HuH-7.5 (cell line): ENCODE results near the gene RDX.
"Not testable (repeated sequence)": the region's sequence is repeated elsewhere in the genome, so short reads cannot be mapped to it uniquely, and the experiment has no call there.

Source experiments
- DNase-seq: peaks from one replicate; pipeline ENCODE4 v3.0.0; 2011; ENCODE audit warnings: low spot score

Gene RDX

DNA sequence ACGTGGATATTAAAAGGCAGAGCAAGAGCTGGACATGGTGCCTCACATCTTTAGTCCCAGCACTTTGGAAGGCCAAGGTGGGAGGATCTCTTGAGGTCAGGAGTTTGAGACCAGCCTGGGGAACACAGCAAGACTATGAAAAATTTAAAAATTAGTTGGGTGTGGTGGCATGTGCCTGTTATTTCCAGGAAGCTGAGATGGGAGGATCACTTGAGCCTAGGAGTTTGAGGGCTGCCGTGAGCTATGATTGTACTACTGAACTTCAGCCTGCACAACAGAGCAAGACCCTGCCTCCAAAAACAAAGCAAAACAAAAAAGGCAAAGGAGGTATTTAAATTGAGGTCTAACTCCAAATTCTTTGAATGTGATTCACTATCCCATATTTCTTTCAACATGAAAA is 23.5 kb downstream of the RDX start:
- DNase-seq, result no peak

DNA sequence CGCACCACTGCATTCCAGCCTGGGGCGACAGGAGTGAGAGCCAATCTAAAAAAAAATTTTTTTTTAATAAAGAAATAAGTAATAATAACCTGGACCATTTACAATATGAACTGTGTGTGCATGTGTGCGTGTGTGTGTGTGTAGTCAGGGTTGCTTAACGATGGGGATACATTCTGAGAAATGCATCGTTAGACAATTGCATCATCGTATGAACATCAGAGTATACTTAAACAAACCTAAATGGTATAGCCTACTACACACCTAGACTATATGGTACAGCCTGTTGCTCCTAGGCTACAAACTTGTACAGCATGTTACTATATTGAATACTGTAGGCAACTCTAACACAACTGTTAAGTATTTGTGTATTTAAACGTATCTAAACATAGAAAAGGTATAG is 26.4 kb downstream of the RDX start:
- no peak for DNase-seq

DNA sequence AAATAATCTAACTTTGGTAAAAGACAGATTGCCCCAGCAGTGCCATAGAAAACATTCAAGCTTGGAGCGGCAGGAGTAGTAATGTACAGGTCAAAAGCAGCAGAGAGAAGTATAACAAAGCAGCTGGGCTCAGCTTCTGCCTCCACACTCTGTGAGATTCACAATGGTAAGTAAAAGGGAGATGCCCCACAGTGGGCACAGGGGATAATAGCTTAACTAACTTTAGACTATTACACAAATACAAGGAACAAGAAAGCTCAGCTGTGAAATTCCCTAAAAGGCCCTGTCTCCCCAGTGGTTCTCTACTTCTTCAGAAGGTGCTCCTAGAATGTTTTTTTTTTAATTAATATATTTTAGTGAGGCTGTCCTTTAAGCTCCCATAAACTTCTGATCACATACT is 28.0 kb downstream of the RDX start:
- no peak for DNase-seq

DNA sequence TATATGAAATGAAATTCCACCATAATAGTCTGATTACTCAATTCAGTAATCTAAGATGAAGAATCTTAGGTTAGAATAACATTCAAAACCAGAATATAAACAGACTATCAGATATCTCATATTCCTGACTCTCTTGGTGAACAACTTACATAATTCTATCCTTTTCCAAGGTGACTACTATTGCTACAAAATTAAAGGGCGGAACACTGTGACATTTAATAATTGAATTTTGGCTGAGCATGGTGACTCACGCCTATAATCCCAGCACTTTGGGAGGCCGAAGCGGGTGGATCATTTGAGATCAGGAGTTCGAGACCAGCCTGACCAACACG is 34.4 kb downstream of the RDX start:
- DNase-seq, result no peak

DNA sequence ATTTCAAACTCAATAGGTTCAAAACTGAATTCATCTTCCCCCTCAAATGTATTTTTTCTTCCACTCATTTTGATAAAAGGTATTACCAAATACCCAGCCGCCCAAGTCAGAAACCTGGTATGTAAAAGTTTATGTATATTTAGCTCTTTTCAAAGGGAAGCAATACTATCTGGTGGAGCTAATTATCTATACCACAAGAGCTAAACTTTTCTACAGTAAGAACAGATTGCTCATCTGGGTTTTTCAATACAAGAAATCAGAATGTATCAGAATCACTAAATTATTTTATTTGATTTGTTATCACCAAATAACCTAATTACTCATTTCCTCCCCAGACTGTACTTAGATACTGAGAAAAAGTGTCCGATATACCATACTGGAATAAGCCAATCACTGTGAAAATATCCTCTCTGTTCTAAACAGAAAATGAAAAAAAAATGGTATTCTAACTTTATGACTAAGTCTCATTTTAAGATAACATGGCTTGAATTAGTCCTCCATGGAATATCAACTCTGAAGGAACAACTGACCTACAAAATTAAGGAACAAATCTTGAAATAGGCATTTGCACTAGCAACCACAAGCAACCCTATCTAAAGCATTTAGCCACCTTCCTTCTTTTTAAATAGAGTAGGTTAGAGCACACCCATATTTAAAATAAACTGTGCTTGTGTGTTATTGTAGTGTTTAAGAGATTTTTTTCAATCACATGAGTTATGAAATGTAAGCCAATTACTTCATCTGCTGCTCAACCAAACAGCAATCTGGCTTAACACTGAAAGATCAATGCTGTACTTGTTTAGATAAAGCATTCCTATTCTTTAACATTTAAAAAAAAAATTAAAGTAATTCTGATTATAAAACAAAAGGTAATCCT is 35.0 kb downstream of the RDX start:
- DNase-seq, result no peak

DNA sequence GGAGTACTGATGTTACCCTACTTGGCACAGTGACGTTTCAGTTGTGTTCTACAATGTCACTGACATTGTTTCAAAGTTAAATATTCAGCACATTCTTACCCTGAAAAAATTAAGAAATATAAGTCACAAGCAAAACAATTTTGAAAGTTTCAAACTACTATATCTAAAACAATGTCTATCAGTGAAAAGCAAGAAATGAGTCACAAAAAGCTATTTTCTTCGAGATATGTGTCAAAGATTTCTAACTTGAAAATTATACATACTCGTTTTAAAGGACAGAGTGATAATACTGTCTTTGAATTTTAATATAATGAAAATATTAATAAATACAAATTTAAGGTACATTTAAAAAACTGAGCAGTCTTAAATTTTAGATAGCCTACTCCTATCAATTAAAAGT is 42.9 kb downstream of the RDX start:
- no peak for DNase-seq

DNA sequence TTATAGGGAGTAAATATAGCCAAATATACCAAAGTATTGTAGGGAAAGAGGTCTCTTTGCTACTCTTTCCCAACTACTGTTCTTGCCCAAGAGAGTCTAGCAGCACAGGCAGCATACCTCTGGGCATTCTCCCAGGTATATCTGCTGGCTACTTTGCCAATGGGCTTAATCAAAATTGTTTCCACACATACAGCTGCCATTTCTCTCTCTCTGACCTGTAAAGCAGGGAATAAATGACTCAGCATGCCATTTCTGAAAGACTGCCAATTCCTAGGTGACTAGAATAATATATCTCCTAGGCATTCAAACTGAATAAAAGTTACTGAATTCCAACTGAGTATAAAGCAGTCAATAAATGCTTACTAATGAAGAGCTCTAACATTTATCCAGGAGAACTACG is 44.6 kb downstream of the RDX start:
- DNase-seq, result no peak

DNA sequence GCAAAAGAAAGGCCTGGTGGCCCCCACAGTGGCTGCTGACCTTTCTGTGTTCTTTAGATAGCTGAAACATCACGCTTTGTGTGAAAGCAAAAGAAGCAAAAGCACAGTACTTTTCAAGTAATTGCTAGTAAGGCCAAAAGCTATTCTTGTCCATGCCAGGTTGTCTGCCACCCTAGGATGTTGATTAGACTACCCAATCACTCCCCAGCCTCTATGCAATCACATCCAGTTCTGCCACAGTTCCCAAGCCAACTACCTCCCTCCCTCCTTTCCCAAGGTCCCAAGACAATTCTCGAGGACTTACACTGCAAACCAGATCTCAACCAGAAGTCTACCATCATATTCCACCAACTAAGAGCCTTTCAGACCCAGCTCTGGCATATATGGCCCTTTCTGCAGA is 46.2 kb downstream of the RDX start:
- no peak for DNase-seq

DNA sequence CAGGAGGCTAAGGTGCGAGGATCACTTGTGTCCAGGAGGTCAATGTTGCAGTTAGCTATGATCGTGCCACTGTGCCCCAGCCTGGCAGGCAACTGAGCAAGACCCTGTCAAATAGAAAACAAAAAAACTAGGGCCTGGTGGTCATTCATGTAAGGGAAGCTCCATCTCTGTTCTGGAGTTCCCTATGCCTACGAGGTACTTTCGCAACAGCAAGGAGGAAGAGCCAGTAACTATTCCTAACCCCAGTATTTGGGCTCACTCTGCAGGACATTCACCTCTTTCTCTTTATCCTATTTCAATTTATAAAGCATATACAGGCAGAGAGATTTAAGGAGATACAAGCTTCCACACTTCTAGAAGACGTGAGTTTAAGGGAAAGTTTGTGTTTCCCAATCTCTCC is 46.6 kb downstream of the RDX start:
- DNase-seq, result no peak

DNA sequence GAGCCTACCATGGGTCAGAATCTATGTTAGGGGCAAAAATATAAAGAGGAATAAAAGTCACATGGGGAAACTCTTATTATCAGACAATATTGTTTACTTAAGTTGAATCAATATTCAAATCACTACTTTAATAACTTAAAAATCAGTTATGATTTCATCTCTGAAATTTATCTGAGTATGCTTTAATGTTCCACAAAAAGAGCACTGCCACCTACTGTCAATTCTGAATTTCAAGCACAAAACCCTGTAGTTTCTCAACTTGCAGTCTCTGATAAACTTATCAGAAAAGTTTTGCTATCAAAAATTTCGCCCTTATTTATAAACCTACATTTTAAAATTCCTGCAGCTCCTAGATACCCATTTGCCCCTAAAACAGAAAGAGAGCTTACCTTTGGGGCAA is 47.3 kb downstream of the RDX start:
- DNase-seq, result no peak

DNA sequence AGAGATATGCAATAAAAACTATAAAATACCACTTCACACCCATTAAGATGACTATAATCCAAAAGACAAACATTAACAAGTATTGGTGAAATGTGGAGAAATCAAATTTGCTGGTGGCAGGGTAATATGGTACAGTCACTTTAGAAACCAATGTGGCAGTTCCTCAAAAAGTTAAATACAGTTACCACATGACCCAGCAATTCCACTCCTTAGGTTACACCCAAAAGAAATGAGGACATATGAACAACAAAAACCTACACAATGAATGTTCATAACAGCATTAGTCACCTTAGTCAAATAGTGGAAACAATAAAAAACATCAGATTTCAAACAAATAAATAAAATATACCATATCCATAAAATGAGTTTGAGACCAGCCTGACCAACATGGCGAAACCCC is 52.6 kb downstream of the RDX start:
- no peak for DNase-seq

DNA sequence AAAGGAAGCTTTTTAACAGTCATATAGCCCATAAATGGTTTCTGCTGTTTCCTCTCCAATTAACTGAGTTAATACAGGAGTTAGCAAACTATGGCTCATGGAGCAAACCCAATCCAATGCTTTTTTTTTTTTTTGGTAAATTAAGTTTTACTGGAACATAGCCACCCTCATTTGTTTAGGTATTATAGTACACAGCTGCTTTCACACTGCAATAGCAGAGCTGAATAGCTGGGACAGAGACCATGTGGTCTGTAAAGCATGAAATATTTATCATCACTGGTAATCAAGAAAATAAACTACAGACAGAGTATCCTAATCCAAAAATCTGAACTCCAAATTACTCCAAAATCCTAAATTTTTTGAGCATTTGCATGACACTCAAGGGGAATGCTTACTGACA is 53.7 kb downstream of the RDX start:
- no peak for DNase-seq

DNA sequence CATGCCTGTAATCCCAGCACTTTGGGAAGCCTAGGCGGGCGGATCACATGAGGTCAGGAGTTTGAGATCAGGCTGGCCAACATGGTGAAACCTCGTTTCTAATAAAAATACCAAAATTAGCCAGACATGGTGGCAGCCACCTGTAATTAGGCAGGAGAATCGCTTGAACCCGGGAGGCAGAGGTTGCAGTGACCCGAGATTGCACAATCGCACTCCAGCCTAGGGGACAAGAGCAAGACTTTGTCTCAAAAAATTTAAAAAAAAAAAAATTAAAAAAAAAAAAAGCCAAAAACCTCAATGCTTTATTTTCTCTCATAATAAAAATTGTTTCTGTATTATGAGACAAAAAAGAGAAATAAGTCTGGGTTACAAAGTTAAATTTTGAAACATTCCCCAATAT is 54.2 kb downstream of the RDX start:
- no peak for DNase-seq

DNA sequence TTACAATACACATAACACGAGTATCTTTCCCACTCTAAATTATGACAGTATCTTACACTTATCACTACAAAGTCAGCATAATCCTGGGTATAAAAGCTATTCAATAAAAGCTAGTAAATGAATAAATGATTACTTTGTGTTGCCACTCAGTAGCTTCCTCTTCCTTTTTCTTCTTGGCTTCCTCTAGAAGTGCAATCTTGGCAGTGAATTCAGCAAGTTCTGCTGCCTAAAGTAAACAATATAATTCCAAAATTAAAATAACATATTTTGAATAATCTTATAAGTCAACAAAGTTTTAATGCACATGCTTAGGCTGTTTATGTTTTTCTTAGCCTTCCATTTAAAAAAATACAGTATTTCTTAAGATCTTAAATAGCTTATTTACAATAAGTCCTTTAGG is 60.4 kb downstream of the RDX start:
- no peak for DNase-seq

DNA sequence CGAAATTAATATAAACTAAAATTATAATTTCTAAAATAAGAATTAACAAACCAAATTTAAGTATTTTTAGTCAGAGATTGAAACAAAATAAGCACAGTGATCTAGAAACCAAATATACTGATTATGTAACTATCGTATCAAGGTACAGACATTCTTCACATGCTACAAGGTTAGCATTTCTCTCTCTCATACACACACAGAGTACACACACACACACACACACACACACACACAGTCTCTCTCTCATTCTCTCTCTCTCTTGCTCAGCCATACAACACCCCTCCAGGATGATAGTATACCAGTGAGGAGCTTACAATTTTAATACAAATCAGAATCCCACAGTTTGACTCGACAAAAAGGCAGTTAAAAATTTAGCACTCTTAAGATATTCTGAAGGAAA is 66.0 kb downstream of the RDX start:
- no peak for DNase-seq

DNA sequence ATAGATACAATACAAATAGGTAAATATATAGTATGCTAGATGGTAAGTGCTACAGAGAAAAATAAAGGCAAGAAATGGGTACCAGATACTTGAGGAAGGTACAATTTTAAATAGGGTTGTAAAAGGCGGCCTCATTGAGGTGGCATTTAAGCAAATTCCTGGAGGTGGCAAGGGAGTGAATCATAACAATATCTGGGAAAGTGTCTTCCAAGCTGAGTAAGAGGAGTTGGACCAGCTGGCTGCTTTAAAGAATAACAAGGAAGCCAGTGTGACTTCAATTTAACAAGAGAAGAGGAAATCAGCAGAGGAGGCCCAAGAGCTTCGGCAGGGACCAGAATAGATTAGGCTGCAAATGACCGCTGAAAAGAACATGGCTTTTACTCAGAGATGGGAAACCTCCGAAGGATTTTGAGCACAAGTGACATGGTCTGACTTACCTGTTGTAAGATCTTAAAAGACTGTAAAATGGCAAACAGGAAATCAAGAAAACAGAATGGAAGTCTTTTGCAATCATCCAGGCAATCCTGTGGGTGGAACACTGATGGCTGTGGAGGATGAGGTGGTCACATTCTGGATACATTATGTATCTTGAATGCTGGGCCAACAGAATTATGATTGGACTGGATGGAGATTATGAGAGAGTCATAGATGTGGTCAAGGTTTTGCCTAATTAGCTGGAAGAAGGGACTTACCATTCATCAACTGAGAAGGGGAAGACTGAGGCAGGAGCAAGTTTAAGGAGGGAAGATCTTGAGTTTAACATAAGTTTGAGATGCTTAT is 77.2 kb downstream of the RDX start:
- DNase-seq, result no peak

DNA sequence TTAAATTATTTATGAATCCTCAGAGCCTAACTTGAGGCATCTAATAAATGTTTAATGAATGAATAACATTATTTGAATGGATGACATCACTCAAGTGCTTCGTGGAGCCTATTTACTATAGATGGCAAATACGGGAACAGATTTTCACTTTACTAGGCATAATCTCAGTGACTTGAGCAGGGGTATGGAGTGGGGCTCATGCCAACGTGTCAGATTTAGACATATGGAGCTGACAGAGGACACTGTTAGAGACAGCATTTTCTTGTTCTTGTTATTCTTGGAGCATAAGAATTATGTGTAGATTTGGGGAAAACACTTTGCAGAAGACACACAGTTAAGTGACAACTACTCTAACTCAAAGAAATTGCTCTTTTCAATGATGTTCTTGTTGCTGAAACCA is 78.5 kb downstream of the RDX start:
- no peak for DNase-seq

DNA sequence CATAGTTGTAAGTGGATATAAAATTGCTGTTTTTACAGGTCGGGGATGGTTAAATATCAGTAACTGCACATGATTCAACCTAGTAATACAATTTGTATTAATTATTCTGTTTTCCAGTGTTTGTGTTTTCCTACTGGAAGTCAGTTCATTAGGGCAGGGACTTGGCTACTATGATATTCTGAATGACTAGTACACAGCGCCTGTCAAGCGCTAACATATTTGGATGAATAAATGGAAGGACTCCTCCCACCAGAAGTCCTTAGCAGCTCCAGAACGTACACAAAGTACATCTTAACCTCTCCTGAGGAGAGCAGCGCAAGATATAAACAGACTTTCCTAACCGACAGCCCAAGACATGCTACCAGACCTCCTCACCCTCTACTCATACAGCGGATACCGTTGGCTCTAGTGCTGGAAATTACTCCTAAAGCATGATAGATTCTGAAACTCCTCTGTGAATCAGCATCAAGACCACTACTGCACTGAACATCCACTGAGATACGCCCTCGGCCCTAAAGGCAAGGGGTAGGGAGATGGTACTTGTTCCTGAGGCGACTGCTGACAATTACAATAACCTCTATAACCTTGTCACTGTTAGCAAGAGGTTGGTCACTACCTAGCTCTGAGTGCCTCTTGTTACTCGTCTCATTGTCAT is 79.1 kb downstream of the RDX start:
- DNase-seq, result no peak

DNA sequence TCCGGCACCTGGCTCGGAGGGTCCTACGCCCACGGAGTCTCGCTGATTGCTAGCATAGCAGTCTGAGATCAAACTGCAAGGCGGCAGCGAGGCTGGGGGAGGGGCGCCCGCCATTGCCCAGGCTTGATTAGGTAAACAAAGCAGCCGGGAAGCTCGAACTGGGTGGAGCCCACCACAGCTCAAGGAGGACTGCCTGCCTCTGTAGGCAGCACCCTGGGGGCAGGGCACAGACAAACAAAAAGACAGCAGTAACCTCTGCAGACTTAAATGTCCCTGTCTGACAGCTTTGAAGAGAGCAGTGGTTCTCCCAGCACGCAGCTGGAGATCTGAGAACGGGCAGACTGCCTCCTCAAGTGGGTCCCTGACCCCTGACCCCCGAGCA is 87.1 kb downstream of the RDX start:
- not testable (repeated sequence) for DNase-seq

DNA sequence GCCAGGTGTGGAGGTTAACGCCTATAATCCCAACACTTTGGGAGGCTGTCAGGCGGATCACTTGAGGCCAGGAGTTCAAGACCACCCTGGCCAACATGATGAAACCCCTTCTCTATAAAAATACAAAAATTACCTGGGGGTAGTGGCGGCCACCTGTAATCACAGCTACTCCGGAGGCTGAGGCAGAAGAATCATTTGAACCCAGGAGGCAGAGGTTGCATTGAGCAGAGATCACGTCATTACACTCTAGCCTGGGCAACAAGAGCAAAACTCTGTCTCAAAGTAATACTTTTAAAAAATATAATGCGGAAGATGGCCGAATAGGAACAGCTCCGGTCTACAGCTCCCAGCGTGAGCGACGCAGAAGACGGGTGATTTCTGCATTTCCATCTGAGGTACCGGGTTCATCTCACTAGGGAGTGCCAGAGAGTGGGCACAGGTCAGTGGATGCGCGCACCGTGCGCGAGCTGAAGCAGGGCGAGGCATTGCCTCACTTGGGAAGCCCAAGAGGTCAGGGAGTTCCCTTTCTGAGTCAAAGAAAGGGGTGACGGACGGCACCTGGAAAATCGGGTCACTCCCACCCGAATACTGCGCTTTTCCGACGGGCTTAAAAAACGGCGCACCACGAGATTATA is 87.6 kb downstream of the RDX start:
- not testable (repeated sequence) for DNase-seq

DNA sequence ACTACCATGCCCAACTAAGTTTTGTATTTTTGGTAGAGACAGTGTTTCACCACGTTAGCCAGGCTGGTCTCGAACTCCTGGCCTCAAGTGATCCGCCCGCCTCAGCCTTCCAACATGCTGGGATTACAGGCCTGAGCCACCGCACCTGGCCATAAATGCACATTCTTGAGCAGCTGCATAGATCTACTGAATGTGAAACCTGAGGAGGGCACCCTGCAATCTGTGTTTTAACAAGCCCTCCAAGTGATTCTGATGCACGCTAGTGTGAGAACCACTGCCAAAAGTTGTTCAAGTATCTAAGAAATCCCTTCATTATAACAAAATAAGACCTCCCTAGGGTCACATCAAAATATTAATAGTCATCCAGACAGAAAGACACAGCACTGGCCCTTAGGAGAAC is 89.3 kb downstream of the RDX start:
- DNase-seq, result no peak

DNA sequence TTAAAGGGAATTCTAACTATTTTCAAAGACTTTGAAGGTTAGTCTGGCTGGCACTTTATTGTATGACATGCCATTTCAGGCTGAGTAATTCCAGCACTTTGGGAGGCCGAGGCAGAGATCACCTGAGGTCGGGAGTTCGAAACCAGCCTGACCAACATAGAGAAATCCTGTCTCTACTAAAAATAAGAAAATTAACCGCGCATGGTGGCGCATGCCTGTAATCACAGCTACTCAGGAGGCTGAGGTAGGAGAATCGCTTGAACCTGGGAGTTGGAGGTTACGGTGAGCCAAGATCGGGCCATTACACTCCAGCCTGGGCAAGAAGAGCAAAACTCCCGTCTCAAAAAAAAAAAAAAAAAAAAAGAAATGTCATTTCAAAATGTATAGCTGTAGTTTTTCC is 95.6 kb downstream of the RDX start:
- DNase-seq, result no peak

DNA sequence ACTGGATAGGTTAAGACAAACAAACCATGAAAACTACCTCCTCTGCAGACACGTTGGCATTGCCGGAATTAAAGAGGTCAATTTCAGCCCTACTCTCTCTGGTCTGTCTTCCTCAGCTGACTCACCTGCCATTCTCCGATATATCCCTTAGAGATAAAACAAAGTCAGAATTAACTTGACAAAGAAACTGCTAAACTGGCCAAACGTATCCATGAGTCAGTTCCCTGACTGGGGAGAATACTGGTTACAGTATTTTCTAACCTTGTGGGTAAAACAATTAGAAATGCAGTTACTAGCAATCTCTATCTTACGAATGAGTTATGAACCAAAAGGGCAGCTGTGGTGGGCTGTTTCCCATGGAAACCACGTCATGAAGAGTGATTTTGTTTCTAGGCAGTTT is 96.2 kb downstream of the RDX start:
- no peak for DNase-seq
